Fibroblast of skin of left biceps (primary cell): ENCODE results near the gene PLCG2.

Experiments used
- DNase-seq, 2 experiments: peaks; one replicate each; pipeline ENCODE4 v3.0.0-alpha.2; 2013; ENCODE audit warnings: low read depth in 2 of 2

PLCG2 gene

GRCh38 chr16:81843683-81844082, 64.6 kb downstream of the PLCG2 start:
- DNase-seq = no peak

- no peak for DNase-seq
Measured at GRCh38 chr16:81846105-81846504, 67.0 kb downstream of the PLCG2 start.

GRCh38 chr16:81848306-81848853, 69.3 kb downstream of the PLCG2 start:
- DNase-seq = no peak

GRCh38 chr16:81850197-81850944, 71.3 kb downstream of the PLCG2 start:
- DNase-seq = no peak

GRCh38 chr16:81852347-81852746, 73.3 kb downstream of the PLCG2 start:
- DNase-seq = no peak

DNA sequence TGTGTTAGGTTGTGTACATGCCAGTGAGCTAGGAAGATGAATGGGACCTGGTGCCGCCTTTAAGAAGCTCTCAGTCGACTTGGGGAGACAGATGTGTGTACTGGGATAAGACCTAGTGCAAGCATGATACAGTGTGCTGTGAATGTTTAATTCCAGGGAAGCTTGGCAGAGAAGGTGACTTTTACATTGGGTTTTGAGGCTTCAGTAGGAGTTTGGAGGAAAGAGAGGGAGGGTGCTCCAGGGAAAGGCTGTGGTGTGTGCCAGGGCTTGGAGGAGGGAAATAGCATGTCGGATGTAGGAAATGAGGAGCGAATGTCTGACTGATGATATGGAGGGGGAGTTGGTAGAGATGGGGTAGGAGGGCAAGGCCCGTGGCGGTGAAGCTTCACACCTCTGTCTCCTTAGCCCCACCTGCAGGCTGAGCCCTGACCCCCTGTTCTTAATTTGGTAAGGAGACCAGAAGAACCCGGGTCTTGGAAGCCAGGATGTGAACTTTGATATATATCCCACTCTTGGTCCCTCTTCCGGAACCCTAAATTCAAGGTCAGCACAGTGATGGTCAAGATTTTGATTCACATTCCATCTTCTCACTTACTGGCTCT, 76.6 kb downstream of the PLCG2 start:
- no peak for DNase-seq

GRCh38 chr16:81860287-81861266, 81.5 kb downstream of the PLCG2 start:
- no peak for DNase-seq

GRCh38 chr16:81861503-81861902, 82.4 kb downstream of the PLCG2 start:
- DNase-seq = no peak

GRCh38 chr16:81861915-81862314, 82.8 kb downstream of the PLCG2 start:
- DNase-seq = no peak

GRCh38 chr16:81863630-81864352, 84.7 kb downstream of the PLCG2 start:
- no peak for DNase-seq

DNA sequence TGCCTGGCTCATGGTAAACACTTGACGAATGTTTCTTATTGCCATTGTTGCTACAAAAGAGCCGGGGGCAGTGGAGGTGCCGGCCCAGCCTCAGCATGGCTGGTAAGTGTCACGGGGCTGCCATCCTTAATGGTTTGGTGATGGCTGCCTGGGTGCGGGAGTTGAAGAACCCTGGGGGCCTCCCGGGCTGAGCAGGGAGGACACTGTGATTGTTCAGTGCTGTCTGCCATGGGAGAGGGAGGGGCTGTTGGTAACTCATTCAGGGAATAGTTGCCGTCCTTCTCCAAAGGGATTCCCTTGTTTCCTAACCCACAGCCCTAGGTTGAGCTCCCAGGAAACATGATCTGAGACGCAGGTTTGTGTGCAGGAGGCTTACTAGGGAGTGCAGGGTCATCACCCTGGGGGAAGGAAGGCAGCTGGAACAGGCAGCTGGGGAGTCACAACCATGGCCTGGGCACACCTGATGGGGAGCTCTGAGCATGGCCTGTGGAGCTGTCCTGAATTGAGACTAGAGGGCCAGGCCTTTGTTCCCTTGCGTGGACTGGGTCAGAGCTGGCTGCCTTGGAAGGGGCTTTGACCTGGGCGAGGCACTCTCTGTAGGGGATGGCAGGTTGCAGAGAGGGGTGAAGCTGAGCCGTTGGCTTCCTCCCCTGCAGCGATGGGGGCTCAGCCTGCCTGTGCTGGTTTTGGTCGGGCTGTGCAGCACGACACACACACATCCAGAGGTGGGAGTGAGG, 85.7 kb downstream of the PLCG2 start:
- no peak for DNase-seq

DNA sequence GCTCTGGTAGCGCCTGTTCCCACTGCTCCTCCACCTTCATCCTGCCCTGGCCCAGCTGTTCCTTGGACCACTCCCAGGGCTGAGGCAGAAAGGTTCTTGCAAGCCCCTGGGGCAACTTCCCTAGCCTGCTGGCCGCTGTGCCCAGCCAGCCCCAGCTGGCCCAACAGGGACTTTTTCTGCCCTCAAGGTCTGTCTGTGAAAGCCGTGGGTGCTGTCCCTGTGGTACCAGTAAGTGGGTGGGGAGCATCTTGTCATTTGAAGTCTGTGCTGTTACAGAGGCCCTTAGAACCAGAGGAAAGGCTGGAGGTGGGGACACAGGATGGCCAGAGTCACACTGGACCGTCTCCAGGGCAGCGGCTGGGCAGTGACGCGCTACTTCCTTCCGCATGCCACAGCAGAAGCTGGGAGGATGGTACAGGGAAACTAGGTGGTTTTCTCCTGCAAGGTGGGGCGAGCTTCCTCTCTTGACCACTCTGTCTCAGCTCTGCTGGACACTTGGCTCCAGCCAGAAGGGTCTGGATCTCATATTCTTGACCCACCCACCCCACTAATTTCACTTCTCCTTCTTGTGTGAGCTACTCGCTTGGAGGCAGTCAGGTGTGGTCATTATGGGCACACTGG, 87.8 kb downstream of the PLCG2 start:
- no peak for DNase-seq

- DNase-seq = no peak
Measured at GRCh38 chr16:81868057-81868748, 89.1 kb downstream of the PLCG2 start.

GRCh38 chr16:81869326-81869725, 90.2 kb downstream of the PLCG2 start:
- DNase-seq = no peak

DNA sequence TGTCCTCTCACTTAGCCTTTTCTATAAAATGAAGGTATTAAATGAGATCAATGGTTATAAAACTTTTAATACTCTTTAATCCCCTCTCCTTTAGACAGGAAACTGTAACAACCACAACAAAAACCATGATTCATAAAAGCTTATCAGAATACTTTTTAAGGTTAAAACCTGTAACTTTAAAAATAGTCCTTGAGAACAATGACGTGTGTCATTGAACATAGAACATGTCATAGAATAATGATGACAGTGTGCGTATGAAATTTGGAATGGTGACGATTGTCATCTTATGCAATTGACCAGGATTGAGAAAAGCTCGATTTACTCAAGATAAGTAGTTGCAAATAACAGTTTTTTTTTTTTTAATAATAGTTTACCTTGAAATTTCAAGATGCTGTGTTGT, 94.1 kb downstream of the PLCG2 start:
- no peak for DNase-seq

DNA sequence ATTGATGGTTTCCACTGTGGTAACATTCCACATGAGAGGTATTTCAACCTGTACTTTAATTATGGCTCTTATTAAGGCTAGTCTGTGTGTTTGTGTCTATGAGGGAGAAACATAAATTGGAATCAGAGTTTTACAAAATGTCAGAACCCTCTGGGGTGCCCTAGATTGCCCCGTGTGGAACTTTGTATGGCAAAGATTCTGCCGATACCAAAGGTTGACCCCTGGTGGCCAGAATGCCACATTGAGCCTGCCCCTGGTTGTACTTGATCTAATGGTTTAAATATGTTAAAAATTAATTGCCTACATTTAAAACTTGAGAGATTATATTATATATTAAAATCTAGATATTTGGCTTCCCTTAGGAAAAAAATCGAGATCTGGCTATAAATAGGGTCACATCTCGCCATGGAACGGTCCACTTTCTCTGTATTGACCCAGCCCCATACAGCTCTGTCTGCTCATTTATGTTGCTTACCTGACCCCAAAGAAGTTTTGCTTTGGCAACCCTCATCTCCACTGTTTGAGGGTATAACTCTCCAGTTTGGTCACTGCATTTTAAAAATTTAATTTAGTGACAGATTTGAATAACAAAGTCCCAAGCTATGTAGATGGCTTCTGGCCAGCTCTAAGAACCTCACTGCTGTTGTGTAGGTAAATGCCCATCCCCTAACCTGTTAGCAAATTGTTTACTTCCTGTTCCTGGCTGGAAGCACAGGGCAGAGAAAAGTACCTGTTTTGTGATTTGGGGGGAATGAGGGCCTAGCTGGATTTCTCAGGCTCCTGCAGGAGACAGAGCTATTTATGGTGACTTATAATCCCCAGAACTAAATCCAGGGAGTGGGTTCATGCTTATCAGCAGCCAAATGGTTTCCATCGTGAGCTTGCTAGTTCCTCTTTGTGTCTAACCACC, 95.0 kb downstream of the PLCG2 start:
- DNase-seq = no peak

GRCh38 chr16:81875461-81875860, 96.4 kb downstream of the PLCG2 start:
- no peak for DNase-seq

DNA sequence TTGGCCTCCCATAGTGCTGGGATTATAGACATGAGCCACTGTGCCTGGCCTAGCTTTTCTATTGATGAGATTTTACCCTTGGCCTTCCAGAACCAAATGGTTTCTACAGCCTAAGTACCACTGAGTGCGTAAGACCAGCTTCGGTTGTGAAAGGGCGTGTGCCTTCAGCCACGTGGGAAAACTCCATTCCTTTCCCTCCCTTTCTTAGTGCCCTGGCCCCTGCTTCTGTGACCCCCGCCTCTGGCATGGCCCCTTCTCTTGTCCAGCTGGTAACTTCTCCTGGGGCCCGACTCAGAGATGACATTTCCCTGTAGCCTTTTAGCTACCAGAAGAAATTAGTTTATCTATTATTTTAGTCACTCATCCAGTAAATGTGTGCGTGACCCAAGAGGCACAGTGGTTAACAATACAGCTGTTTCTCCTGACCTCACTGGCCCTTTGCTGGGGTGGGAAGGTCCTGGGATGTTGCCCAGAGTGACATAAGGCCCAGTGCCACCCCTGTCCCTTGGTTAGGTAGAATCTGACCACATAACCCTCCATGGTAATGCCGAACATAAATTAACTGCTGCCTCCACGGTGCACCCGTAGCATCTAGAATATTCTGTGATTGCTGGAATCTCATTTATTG, 97.3 kb downstream of the PLCG2 start:
- no peak for DNase-seq
